ENCODE measurements around the gene OR6S1.

OR6S1 gene

GRCh38 chr14:20657216-20658211 is 16.0 kb upstream of the OR6S1 start (continued):
- 0 out of 2 replicates have a peak, but pooled peaks have one; percentile 31 for TF ChIP-seq ZSCAN5A (tag by site-specific recombination; IDR thresholded peaks at IDR 0.05)
- TF ChIP-seq PBX3 (CRISPR knock-in tag; IDR thresholded peaks at IDR 0.05) = no peak
- peak; percentile 56 for TF ChIP-seq GLIS1 (tag by site-specific recombination; IDR thresholded peaks at IDR 0.05)
- peak; percentile 27; the same call in 1 of the 2 replicates for TF ChIP-seq OSR2 (tag by site-specific recombination; IDR thresholded peaks at IDR 0.05)
- TF ChIP-seq ZFP3 (tag by site-specific recombination; IDR thresholded peaks at IDR 0.05; ENCODE audit: low read depth) = no peak
- TF ChIP-seq FEZF1 (tag by site-specific recombination; IDR thresholded peaks at IDR 0.05) = no peak
- TF ChIP-seq ZBTB6 (tag by site-specific recombination; IDR thresholded peaks at IDR 0.05) = peak; percentile 31; the same call in 1 of the 2 replicates
- 0 out of 2 replicates have a peak, but pooled peaks have one; percentile 61 for TF ChIP-seq KLF16 (tag by site-specific recombination; IDR thresholded peaks at IDR 0.05)
- peak; percentile 40; the same call in 1 of the 2 replicates for TF ChIP-seq ZNF558 (tag by site-specific recombination; IDR thresholded peaks at IDR 0.05)
- no peak for TF ChIP-seq AEBP2 (tag by site-specific recombination; IDR thresholded peaks at IDR 0.05; ENCODE audit: borderline replicate concordance)
- peak; percentile 89 for TF ChIP-seq CTCF (tag by site-specific recombination; IDR thresholded peaks at IDR 0.05)
- peak; percentile 82; the same call in 1 of the 2 replicates for TF ChIP-seq SALL2 (tag by site-specific recombination; IDR thresholded peaks at IDR 0.05; ENCODE audit: borderline replicate concordance)
- no peak for TF ChIP-seq ZFP41 (tag by site-specific recombination; IDR thresholded peaks at IDR 0.05; ENCODE audit: borderline replicate concordance)
- TF ChIP-seq ZNF398 (tag by site-specific recombination; IDR thresholded peaks at IDR 0.05) = peak; percentile 42; the same call in 1 of the 2 replicates
- peak; percentile 47; the same call in 1 of the 2 replicates for TF ChIP-seq ZNF184 (tag by site-specific recombination; IDR thresholded peaks at IDR 0.05)
- TF ChIP-seq ZNF677 (tag by site-specific recombination; IDR thresholded peaks at IDR 0.05) = no peak
- no peak for TF ChIP-seq ZNF37A (tag by site-specific recombination; IDR thresholded peaks at IDR 0.05)
- TF ChIP-seq WT1 (tag by site-specific recombination; IDR thresholded peaks at IDR 0.05) = 0 out of 2 replicates have a peak, but pooled peaks have one; percentile 53
- no peak for TF ChIP-seq ZNF19 (tag by site-specific recombination; IDR thresholded peaks at IDR 0.05; ENCODE audit: low read depth)
- no peak for TF ChIP-seq ZNF510 (tag by site-specific recombination; IDR thresholded peaks at IDR 0.05; ENCODE audit: insufficient replicate concordance)
- no peak for TF ChIP-seq ZNF169 (tag by site-specific recombination; IDR thresholded peaks at IDR 0.05)
- TF ChIP-seq ZNF274 (IDR thresholded peaks at IDR 0.05; ENCODE audit: low read length) = no peak
- TF ChIP-seq ZNF274 (tag by site-specific recombination; IDR thresholded peaks at IDR 0.05; ENCODE audit: borderline replicate concordance) = no peak
- TF ChIP-seq SP3 (tag by site-specific recombination; IDR thresholded peaks at IDR 0.05) = peak; percentile 75
- TF ChIP-seq ZSCAN18 (tag by site-specific recombination; IDR thresholded peaks at IDR 0.05) = no peak
- no peak for TF ChIP-seq ZNF488 (tag by site-specific recombination; IDR thresholded peaks at IDR 0.05)
- peak; percentile 84 for TF ChIP-seq SP7 (tag by site-specific recombination; IDR thresholded peaks at IDR 0.05)

All from HEK293 (cell line).